GM19468 (cell line): ENCODE measurements around the gene MTHFD2L.
A peak's percentile ranks its signal among the peaks of the same experiment; 100 is the strongest.

ENCODE experiments used
- ATAC-seq: cut with Tn5 transposase; IDR thresholded peaks from one replicate; pipeline ENCODE4 v1.9.1; 2021; ENCODE audit warnings: mild to moderate bottlenecking, moderate library complexity, moderate number of reproducible peaks; ENCODE audit not compliant: unreplicated experiment; ENCODE audit errors: extremely low read depth

The MTHFD2L gene

GRCh38 chr4:74228691-74229640 is 71.0 kb downstream of the MTHFD2L start:
- ATAC-seq: no peak

- peak; percentile 57 for ATAC-seq
Observed at GRCh38 chr4:74230902-74231499, 73.1 kb downstream of the MTHFD2L start.

GRCh38 chr4:74235135-74235534 is 77.2 kb downstream of the MTHFD2L start:
- no peak for ATAC-seq

- ATAC-seq: no peak
Observed at GRCh38 chr4:74237425-74237966, 79.6 kb downstream of the MTHFD2L start.

- ATAC-seq: no peak
Observed at GRCh38 chr4:74244049-74244448, 86.1 kb downstream of the MTHFD2L start.

GRCh38 chr4:74252933-74253332 is 95.0 kb downstream of the MTHFD2L start:
- no peak for ATAC-seq

- ATAC-seq: no peak
Observed at GRCh38 chr4:74254386-74254785, 96.5 kb downstream of the MTHFD2L start.

GRCh38 chr4:74255096-74255495 is 97.2 kb downstream of the MTHFD2L start:
- no peak for ATAC-seq

- ATAC-seq: no peak
Observed at GRCh38 chr4:74258963-74259362, 101.0 kb downstream of the MTHFD2L start.

GRCh38 chr4:74260036-74260435 is 102.1 kb downstream of the MTHFD2L start:
- ATAC-seq: no peak

GRCh38 chr4:74262522-74262921 is 104.6 kb downstream of the MTHFD2L start:
- no peak for ATAC-seq

- no peak for ATAC-seq
Observed at GRCh38 chr4:74263551-74263950, 105.6 kb downstream of the MTHFD2L start.

- ATAC-seq: no peak
Observed at GRCh38 chr4:74266081-74266480, 108.2 kb downstream of the MTHFD2L start.

GRCh38 chr4:74267998-74268606 is 110.2 kb downstream of the MTHFD2L start:
- ATAC-seq: no peak

GRCh38 chr4:74268643-74269042 is 110.7 kb downstream of the MTHFD2L start:
- ATAC-seq: no peak

GRCh38 chr4:74278490-74278889 is 120.6 kb downstream of the MTHFD2L start:
- ATAC-seq: no peak

GRCh38 chr4:74279716-74280115 is 121.8 kb downstream of the MTHFD2L start:
- ATAC-seq: no peak

- no peak for ATAC-seq
Observed at GRCh38 chr4:74282926-74283325, 125.0 kb downstream of the MTHFD2L start.

- ATAC-seq: no peak
Observed at GRCh38 chr4:74283614-74284013, 125.7 kb downstream of the MTHFD2L start.

GRCh38 chr4:74284053-74284452 is 126.1 kb downstream of the MTHFD2L start:
- ATAC-seq: no peak

- ATAC-seq: no peak
Observed at GRCh38 chr4:74287164-74287563, 129.2 kb downstream of the MTHFD2L start.
